Lung (tissue), 12 donors: ENCODE measurements around the gene FBXO42. TPM values are rescaled to one million over a fixed set of nuclear protein-coding genes. Genes with fewer than 3 reads are reported as not detected.
A peak's percentile ranks its signal among the peaks of the same experiment; 100 is the strongest.

Experiments used
- ATAC-seq: fragments of 200-7000 bp; cut with Tn5 transposase; one replicate; pipeline ENCODE4 v1.9.1; 2020; ENCODE audit warnings: moderate number of reproducible peaks; ENCODE audit not compliant: insufficient read depth, low FRiP score
- DNase-seq, 3 donors: peaks; one replicate each; pipeline ENCODE4 v3.0.0-alpha.2; 2013 to 2017
- H3K27ac ChIP-seq, 2 donors: one replicate each; pipeline ENCODE4 v1.5.1; 2013; ENCODE audit warnings: mild to moderate bottlenecking in 2 of 2, moderate library complexity in 2 of 2, control low read depth in 1 of 2, inconsistent platforms in 1 of 2, low read depth in 1 of 2, low read length in 1 of 2
- H3K27me3 ChIP-seq, 3 donors: one replicate each; pipeline ENCODE4 v1.5.1; 2013; ENCODE audit warnings: low read length in 2 of 3; ENCODE audit not compliant: control insufficient read depth in 3 of 3, insufficient read depth in 3 of 3
- H3K36me3 ChIP-seq, 4 donors: one replicate each; pipeline ENCODE4 v1.5.1; 2013; ENCODE audit warnings: low read length in 4 of 4, mild to moderate bottlenecking in 1 of 4, moderate library complexity in 1 of 4; ENCODE audit not compliant: control insufficient read depth in 4 of 4, insufficient read depth in 4 of 4
- H3K4me1 ChIP-seq, 5 donors: one replicate each; pipeline ENCODE4 v1.5.1; 2013; ENCODE audit warnings: low read length in 5 of 5, mild to moderate bottlenecking in 2 of 5, moderate library complexity in 1 of 5; ENCODE audit not compliant: control insufficient read depth in 5 of 5, insufficient read depth in 5 of 5
- H3K4me3 ChIP-seq: one replicate; pipeline ENCODE4 v1.5.1; 2013; ENCODE audit warnings: mild to moderate bottlenecking, control low read depth, moderate library complexity
- H3K9ac ChIP-seq, 2 donors: one replicate each; pipeline ENCODE4 v1.5.1; 2013; ENCODE audit warnings: low read length in 2 of 2, control low read depth in 1 of 2; ENCODE audit not compliant: insufficient read depth in 1 of 2
- H3K9me3 ChIP-seq, 4 donors: one replicate each; pipeline ENCODE4 v1.5.1; 2013; ENCODE audit warnings: low read length in 3 of 4, mild to moderate bottlenecking in 1 of 4, moderate library complexity in 1 of 4; ENCODE audit not compliant: control insufficient read depth in 4 of 4, insufficient read depth in 3 of 4
- CTCF ChIP-seq: IDR thresholded peaks from 2 replicates; pipeline ENCODE4 v1.5.1; 2012; ENCODE audit warnings: mild to moderate bottlenecking; ENCODE audit errors: control extremely low read depth, extremely low read depth
- WGBS, 2 donors: extraction: QIAGEN DNeasy Blood & Tissue Kit; methylation state at CpG; one replicate each; pipeline ENCODE4 v1.1.7; 2013; 5-methylcytosine and 5-hydroxymethylcytosine counted together
- polyA plus RNA-seq, 2 donors: library from polyadenylated mRNA; stranded (reverse); fragments of 200-250 nt; gene quantifications; one replicate each; pipeline ENCODE4 v1.2.1, GENCODE V29; 2013
- total RNA-seq, 2 donors: library from RNA; depleted of rRNA in 1 of 2; stranded (reverse); fragments of >200 nt in 1 of 2; gene quantifications; one replicate each; pipeline ENCODE4 v1.2.1, GENCODE V29; 2014 to 2021
- donor health status: control.
- donor health status: control.
- donor health status: Bipolar disorder and iron deficiency.
- donor health status: healthy.
- donor health status: DM: yes; HTN: yes; CAD: no.

FBXO42 gene
- total and polyA plus RNA-seq, 4 donors = 7.3 to 28.6 (median 14.8) TPM

DNA sequence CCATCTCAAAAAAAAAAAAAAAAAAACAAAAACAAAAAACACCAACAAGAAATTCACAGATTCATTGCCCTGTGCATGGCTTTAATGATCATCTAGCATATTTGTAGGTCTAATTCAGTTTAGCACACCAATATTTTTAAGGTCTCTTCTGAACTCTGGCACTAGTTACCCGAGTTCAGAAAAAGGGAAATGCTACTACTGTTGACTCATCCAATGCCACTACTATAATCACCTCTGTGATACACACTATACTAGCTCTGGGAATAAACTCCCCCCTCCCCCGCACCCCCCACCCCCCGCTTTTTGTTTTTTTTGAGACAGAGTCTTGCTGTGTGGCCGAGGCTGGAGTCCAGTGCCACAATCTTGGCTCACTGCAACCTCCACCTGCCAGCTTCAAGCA, 55.6 kb downstream of the FBXO42 start:
- H3K27ac ChIP-seq = no peak overlapping the region
- peaks cover 8 to 32% (median 11%) of the 10 kb centered on the region in 4 donors for H3K36me3 ChIP-seq
- H3K4me3 ChIP-seq = no peak overlapping the region
- H3K9me3 ChIP-seq = no peaks in the 10 kb centered on the region
- WGBS, 2 donors = 77 to 87% methylated on average over 4 of the region's 4 CpGs
- no peaks in the 10 kb centered on the region for H3K27me3 ChIP-seq
- peaks cover 0 to 21% (median 0%) of the 10 kb centered on the region in 5 donors for H3K4me1 ChIP-seq
- DNase-seq (no peak), ATAC-seq (no peak)
- H3K9ac ChIP-seq = no peak overlapping the region
- TF ChIP-seq CTCF = no peak

GRCh38 chr1:16294219-16295212, 57.8 kb downstream of the FBXO42 start:
- no peaks in the 10 kb centered on the region for H3K9me3 ChIP-seq
- H3K4me1 ChIP-seq = peaks cover 0 to 18% (median 0%) of the 10 kb centered on the region in 5 donors
- 86 to 93% methylated on average over 3 of the region's 3 CpGs for WGBS, 2 donors
- ATAC-seq = no peak
- H3K27ac ChIP-seq = peak overlapping the region in 1 of 2 donors; percentile 43
- no peak for TF ChIP-seq CTCF
- no peak for DNase-seq
- no peak overlapping the region for H3K9ac ChIP-seq
- peaks cover 8 to 27% (median 9%) of the 10 kb centered on the region in 4 donors for H3K36me3 ChIP-seq
- H3K4me3 ChIP-seq = no peak overlapping the region
- H3K27me3 ChIP-seq = no peaks in the 10 kb centered on the region

DNA sequence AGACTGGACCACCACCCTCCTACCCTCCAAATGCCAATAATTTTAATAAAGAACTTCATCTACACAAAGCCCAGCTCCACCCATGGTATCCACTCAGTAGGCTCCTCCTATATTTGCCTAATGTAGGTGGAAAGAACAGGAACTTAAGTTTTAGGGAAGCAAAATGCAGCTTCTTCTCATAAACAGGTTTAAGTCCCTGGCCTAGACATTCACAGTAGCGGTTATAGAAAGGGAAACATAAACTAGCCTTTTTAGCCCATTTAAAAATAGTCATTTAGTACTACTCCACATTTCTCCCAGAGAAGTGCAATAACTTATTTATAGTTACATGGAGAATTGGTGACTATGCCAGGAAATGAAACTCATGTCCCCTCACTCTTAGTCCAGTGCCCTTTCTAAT, 58.7 kb downstream of the FBXO42 start:
- Histone ChIP-seq H3K36me3 (peaks cover 8 to 27% (median 10%) of the 10 kb centered on the region in 4 donors), H3K9me3 (no peaks in the 10 kb centered on the region), H3K9ac (no peak overlapping the region), H3K27me3 (no peaks in the 10 kb centered on the region), H3K4me1 (peaks cover 0 to 13% (median 0%) of the 10 kb centered on the region in 5 donors), H3K27ac (no peak overlapping the region), H3K4me3 (no peak overlapping the region)
- DNase-seq (no peak), ATAC-seq (peak; percentile 34)
- WGBS, 2 donors = 46 to 73% methylated on average over 1 of the region's 1 CpG
- TF ChIP-seq CTCF = no peak
